HepG2 (cell line): ENCODE measurements around the gene NIPAL1. TPM values are rescaled to one million over a fixed set of nuclear protein-coding genes. Genes with fewer than 3 reads are reported as not detected.

Experiments
- ARID2 ChIP-seq: sonication (generic); formaldehyde crosslinking; IDR thresholded peaks from 2 replicates; pipeline ENCODE4 v1.8.1; 2022; ENCODE audit warnings: mild to moderate bottlenecking, missing genetic modification reagents, borderline replicate concordance
- CREB1 ChIP-seq, 2 experiments: fragments of 450-650 bp in 1 of 2; IDR thresholded peaks; 2 replicates each; pipeline ENCODE4 v1.6.1; 2016 to 2017; ENCODE audit warnings: control low read depth in 1 of 2, mild to moderate bottlenecking in 1 of 2, missing compliant biosample characterization in 1 of 2, missing genetic modification characterization in 1 of 2
- DR1 ChIP-seq: sonication (generic); formaldehyde crosslinking; IDR thresholded peaks from 2 replicates; pipeline ENCODE4 v1.8.0; 2021; ENCODE audit warnings: mild to moderate bottlenecking, missing genetic modification reagents, inconsistent platforms
- GMEB2 ChIP-seq: IDR thresholded peaks from 2 replicates; pipeline ENCODE4 v1.6.1; 2016; ENCODE audit warnings: missing biosample characterization, missing genetic modification reagents, low read depth
- NFIB ChIP-seq: sonication (generic); formaldehyde crosslinking; IDR thresholded peaks from 2 replicates; pipeline ENCODE4 v1.9.0; 2021; ENCODE audit warnings: missing genetic modification reagents, mild to moderate bottlenecking, borderline replicate concordance
- PAWR ChIP-seq: sonication (generic); formaldehyde crosslinking; IDR thresholded peaks from 2 replicates; pipeline ENCODE4 v1.4.0; 2020; ENCODE audit warnings: missing genetic modification reagents, mild to moderate bottlenecking, borderline replicate concordance
- PAXIP1 ChIP-seq: sonication (generic); formaldehyde crosslinking; conservative IDR thresholded peaks from 2 replicates; pipeline ENCODE4 v1.4.0; 2020; ENCODE audit warnings: mild to moderate bottlenecking, missing genetic modification reagents, moderate library complexity
- SALL1 ChIP-seq: sonication (generic); formaldehyde crosslinking; IDR thresholded peaks from 2 replicates; pipeline ENCODE4 v1.8.0; 2022; ENCODE audit warnings: mild to moderate bottlenecking, missing genetic modification reagents
- ZMAT3 ChIP-seq: sonication (generic); formaldehyde crosslinking; conservative IDR thresholded peaks from 2 replicates; pipeline ENCODE4 v1.7.0; 2021; ENCODE audit warnings: missing genetic modification reagents
- ZNF142 ChIP-seq: sonication (generic); formaldehyde crosslinking; IDR thresholded peaks from 2 replicates; pipeline ENCODE4 v1.4.0; 2020; ENCODE audit warnings: missing genetic modification reagents
- ZNF20 ChIP-seq: sonication (generic); formaldehyde crosslinking; IDR thresholded peaks from 2 replicates; pipeline ENCODE4 v1.4.0; 2020; ENCODE audit warnings: mild to moderate bottlenecking, moderate library complexity, missing genetic modification reagents
- ZNF280D ChIP-seq: sonication (generic); formaldehyde crosslinking; IDR thresholded peaks from 2 replicates; pipeline ENCODE4 v1.5.1; 2020; ENCODE audit warnings: mild to moderate bottlenecking, missing genetic modification reagents
- ZNF350 ChIP-seq: sonication (generic); formaldehyde crosslinking; IDR thresholded peaks from 2 replicates; pipeline ENCODE4 v1.4.0; 2020; ENCODE audit warnings: mild to moderate bottlenecking, low read depth, missing genetic modification reagents, borderline replicate concordance
- ZNF367 ChIP-seq: sonication (generic); formaldehyde crosslinking; IDR thresholded peaks from 2 replicates; pipeline ENCODE4 v1.4.0; 2020; ENCODE audit warnings: missing genetic modification reagents, borderline replicate concordance
- ZNF75D ChIP-seq: sonication (generic); formaldehyde crosslinking; IDR thresholded peaks from 2 replicates; pipeline ENCODE4 v1.8.1; 2023; ENCODE audit warnings: missing genetic modification reagents, mild to moderate bottlenecking, borderline replicate concordance
- ZNF879 ChIP-seq: sonication (generic); formaldehyde crosslinking; IDR thresholded peaks from 2 replicates; pipeline ENCODE4 v1.8.1; 2023; ENCODE audit warnings: missing genetic modification reagents
- polyA plus RNA-seq, 8 experiments: library from polyadenylated mRNA; depleted of rRNA in 3 of 8; stranded (reverse) in 7 of 8; unstranded in 1 of 8; fragments of >200 nt; fragmentation: Illumina TruSeq in 4 of 8; extraction: Trizol in 4 of 8; gene quantifications; 2 replicates each; pipeline versions ENCODE4 v1.2.1 to v1.2.3, GENCODE V29; 2011 to 2016; ENCODE audit warnings: low read depth in 4 of 8, missing spikeins in 1 of 8, mixed read lengths in 1 of 8; ENCODE audit not compliant: insufficient read depth in 1 of 8
- total RNA-seq, 5 experiments: library from RNA; depleted of rRNA; stranded (reverse); fragments of >200 nt; fragmentation: Illumina TruSeq; extraction: Trizol; gene quantifications; 2 replicates each; pipeline ENCODE4 v1.2.3, GENCODE V29; 2016; ENCODE audit warnings: low read depth in 1 of 5

Gene NIPAL1
- total and polyA plus RNA-seq, 2 of the 13 experiments (the other 11 are each of a cell fraction or from before 2014, with no cell fraction given) = 1.4 to 3.4 TPM

GRCh38 chr4:48038666-48039065, 22.1 kb downstream of the NIPAL1 start (continued):
- TF ChIP-seq ZNF75D (CRISPR knock-in tag) (no peak), ZMAT3 (CRISPR knock-in tag) (no peak), GMEB2 (CRISPR knock-in tag) (no peak), ZNF367 (CRISPR knock-in tag) (no peak), CREB1 (IDR thresholded peaks at IDR 0.05) (no peak), CREB1 (CRISPR knock-in tag; IDR thresholded peaks at IDR 0.05) (no peak), NFIB (no peak), PAWR (CRISPR knock-in tag) (no peak), ARID2 (CRISPR knock-in tag) (no peak), ZNF350 (no peak), ZNF20 (CRISPR knock-in tag) (no peak), DR1 (CRISPR knock-in tag) (no peak), ZNF280D (CRISPR knock-in tag) (no peak), PAXIP1 (CRISPR knock-in tag) (peak; percentile 88), ZNF142 (CRISPR knock-in tag) (no peak), ZNF879 (no peak), SALL1 (CRISPR knock-in tag) (peak; percentile 74; the same call in 1 of the 2 replicates)
